MCF 10A (cell line): ENCODE measurements around the gene PARP9. TPM values are rescaled to one million over a fixed set of nuclear protein-coding genes. Genes with fewer than 3 reads are reported as not detected.
A peak's percentile ranks its signal among the peaks of the same experiment; 100 is the strongest.

Source experiments
- BruUV-seq: library from RNA; stranded (reverse); fragments of 400-500 nt; replicated peaks from 2 replicates; lab custom pipeline; 2021; lab: Mats Ljungman, UMichigan
- CTCF ChIA-PET: fragments of 300-600 bp; sonication (Branson Sonifier 250); formaldehyde crosslinking; extraction: SDS; loops from one replicate; lab custom pipeline; 2021; ENCODE audit warnings: antibody characterized with exemption, inconsistent platforms; lab: Yijun Ruan, JAX
- POLR2A ChIA-PET: fragments of 300-600, 350-650 bp; sonication (Branson Sonifier 250); formaldehyde crosslinking; extraction: SDS; loops from one replicate; lab custom pipeline; 2020; ENCODE audit warnings: antibody characterized with exemption, inconsistent platforms; lab: Yijun Ruan, JAX
- DNase-seq: peaks from one replicate; pipeline ENCODE4 v3.0.0-alpha.2; 2018; ENCODE audit not compliant: unreplicated experiment
- H3K27ac Mint-ChIP-seq: one replicate; pipeline ENCODE4 v1.8.0; 2022; ENCODE audit warnings: mild to moderate bottlenecking, low read depth, mixed read lengths; ENCODE audit not compliant: unreplicated experiment
- H3K27me3 Mint-ChIP-seq: one replicate; pipeline ENCODE4 v1.8.0; 2022; ENCODE audit warnings: mixed read lengths; ENCODE audit not compliant: insufficient read depth, unreplicated experiment
- H3K36me3 Mint-ChIP-seq: one replicate; pipeline ENCODE4 v1.8.0; 2022; ENCODE audit warnings: mild to moderate bottlenecking, moderate library complexity, mixed read lengths; ENCODE audit not compliant: insufficient read depth, unreplicated experiment
- H3K4me1 Mint-ChIP-seq: one replicate; pipeline ENCODE4 v1.8.0; 2022; ENCODE audit warnings: mixed read lengths; ENCODE audit not compliant: insufficient read depth, unreplicated experiment
- H3K4me3 Mint-ChIP-seq: one replicate; pipeline ENCODE4 v1.8.0; 2022; ENCODE audit warnings: mild to moderate bottlenecking, moderate library complexity, mixed read lengths; ENCODE audit not compliant: unreplicated experiment
- H3K9me3 Mint-ChIP-seq: one replicate; pipeline ENCODE4 v1.8.0; 2022; ENCODE audit warnings: mixed read lengths; ENCODE audit not compliant: unreplicated experiment
- intact Hi-C: fragments of 100-400 bp; cut with micrococcal nuclease; formaldehyde crosslinking; loops from 2 replicates; pipeline ENCODE4 v1.14.1; 2022
- total RNA-seq: library from RNA; stranded (reverse); gene quantifications from 2 replicates; pipeline ENCODE4 v1.2.3, GENCODE V29; 2022
- TF ChIP-seq, protein P1 (sequence below): fragments of 200-600 bp; IDR thresholded peaks from one replicate; pipeline ENCODE4 v1.8.0; 2022; ENCODE audit warnings: antibody characterized with exemption, mild to moderate bottlenecking; ENCODE audit not compliant: unreplicated experiment

Gene PARP9
- total RNA-seq, 1 experiment from 2014 or later: 6.3 TPM

DNA sequence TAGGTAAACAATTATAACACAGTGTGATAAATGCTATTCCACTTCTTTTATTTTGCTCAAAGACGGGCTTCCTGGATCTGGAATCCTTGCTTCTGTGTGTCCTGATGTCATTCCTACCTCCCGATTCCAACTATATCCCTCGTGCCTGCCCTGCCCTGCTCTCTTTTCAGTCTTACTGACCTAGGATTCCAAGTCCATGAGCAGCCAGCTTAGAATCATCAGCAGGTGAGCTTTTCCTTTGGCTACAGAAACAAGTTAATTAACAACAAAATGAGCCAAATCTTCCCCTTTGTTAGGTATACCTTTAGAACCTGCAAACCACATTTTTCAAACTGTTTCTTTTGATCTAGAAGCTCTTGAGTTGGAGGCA lies 27.5 kb downstream of the PARP9 start:
- TF ChIP-seq, protein P1, sequence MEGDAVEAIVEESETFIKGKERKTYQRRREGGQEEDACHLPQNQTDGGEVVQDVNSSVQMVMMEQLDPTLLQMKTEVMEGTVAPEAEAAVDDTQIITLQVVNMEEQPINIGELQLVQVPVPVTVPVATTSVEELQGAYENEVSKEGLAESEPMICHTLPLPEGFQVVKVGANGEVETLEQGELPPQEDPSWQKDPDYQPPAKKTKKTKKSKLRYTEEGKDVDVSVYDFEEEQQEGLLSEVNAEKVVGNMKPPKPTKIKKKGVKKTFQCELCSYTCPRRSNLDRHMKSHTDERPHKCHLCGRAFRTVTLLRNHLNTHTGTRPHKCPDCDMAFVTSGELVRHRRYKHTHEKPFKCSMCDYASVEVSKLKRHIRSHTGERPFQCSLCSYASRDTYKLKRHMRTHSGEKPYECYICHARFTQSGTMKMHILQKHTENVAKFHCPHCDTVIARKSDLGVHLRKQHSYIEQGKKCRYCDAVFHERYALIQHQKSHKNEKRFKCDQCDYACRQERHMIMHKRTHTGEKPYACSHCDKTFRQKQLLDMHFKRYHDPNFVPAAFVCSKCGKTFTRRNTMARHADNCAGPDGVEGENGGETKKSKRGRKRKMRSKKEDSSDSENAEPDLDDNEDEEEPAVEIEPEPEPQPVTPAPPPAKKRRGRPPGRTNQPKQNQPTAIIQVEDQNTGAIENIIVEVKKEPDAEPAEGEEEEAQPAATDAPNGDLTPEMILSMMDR: no peak
- no peak overlapping the region for H3K4me3 Mint-ChIP-seq
- POLR2A ChIA-PET: interaction anchor here (1.0 to 1.6 kb wide), 2 partner anchors 9 to 11 kb away, joined by 3 to 4 read pairs; no protein-coding TSS in a partner anchor
- H3K36me3 Mint-ChIP-seq: peaks cover 40% of the 10 kb centered on the region
- no peak overlapping the region for H3K27ac Mint-ChIP-seq
- CTCF ChIA-PET: interaction anchor here (0.7 to 1.3 kb wide), 5 partner anchors 12 to 141 kb away, joined by 3 to 4 read pairs (median 3); no protein-coding TSS in a partner anchor
- no peaks in the 10 kb centered on the region for H3K9me3 Mint-ChIP-seq
- intact Hi-C loops: no loop called here
- peaks cover 34% of the 10 kb centered on the region for H3K4me1 Mint-ChIP-seq
- no peak for DNase-seq
- no peaks in the 10 kb centered on the region for H3K27me3 Mint-ChIP-seq
- no TSS peak for BruUV-seq

DNA sequence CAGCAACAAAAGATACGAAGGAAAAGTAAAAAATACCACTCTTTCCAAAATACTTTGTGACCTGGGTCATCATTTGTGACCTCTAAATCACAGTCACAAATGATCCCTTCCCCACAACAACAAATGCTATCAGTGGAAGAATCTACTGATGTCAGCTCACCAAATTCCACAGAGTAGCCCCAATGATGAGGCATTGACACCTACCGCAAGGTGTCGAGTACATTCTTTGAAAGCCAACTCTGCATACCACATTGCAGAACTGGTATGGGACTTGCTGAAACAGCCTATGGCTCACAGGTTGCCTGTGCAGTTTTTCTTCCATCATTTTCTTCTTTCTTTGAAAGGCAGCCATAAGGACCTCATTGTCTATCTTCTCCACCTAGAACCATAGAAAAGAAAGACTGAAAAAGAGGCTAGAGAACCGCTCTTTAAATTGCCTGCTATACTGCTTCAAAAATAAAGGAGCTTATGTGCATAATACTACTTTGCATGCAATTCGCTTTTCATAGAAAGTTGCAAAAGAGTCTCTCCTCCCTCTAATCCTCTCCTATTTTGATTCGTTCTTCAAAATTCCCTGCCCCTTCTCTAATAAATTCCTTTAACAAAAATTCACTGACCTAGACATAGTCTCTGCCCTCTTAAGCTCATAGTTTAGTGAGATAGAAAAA lies 28.0 kb downstream of the PARP9 start:
- ChIA-PET CTCF (interaction anchor here (0.7 to 1.3 kb wide), 5 partner anchors 13 to 143 kb away, joined by 3 to 4 read pairs (median 3); no protein-coding TSS in a partner anchor), POLR2A (interaction anchor here (1.0 to 1.6 kb wide), 2 partner anchors 10 kb away, joined by 3 to 4 read pairs; no protein-coding TSS in a partner anchor)
- Mint-ChIP-seq H3K4me3 (no peak overlapping the region), H3K9me3 (no peaks in the 10 kb centered on the region), H3K27me3 (no peaks in the 10 kb centered on the region), H3K4me1 (peaks cover 34% of the 10 kb centered on the region), H3K36me3 (peaks cover 40% of the 10 kb centered on the region), H3K27ac (no peak overlapping the region)
- intact Hi-C loops: no loop called here
- TF ChIP-seq, protein P1: no peak
- no TSS peak for BruUV-seq
- DNase-seq: no peak

DNA sequence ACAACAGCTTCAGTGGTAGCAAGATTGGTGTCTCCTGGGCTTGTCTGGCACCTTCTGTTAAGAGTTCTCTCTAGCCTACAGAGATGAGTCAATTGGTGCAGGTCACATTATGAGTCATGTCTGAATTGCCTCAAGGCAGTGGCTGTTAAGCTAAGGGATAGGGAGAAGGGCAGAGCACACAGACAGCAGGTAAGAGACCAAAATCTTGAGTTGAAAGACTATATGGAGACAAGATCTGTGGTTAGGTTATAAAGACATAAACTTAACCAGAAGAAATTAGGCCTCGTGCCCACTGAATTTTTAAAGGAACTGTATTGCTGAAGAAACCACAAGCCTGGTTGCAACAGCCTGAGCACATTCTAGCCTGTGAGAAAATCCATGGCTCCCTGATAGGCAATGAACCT lies 30.2 kb downstream of the PARP9 start:
- H3K9me3 Mint-ChIP-seq: no peaks in the 10 kb centered on the region
- peak; percentile 98 for DNase-seq
- no peaks in the 10 kb centered on the region for H3K27me3 Mint-ChIP-seq
- BruUV-seq: no TSS peak
- CTCF ChIA-PET: interaction anchor here (0.6 to 1.5 kb wide), 4 partner anchors 14 to 145 kb away, joined by 3 to 11 read pairs (median 3); no protein-coding TSS in a partner anchor
- peaks cover 28% of the 10 kb centered on the region for H3K4me1 Mint-ChIP-seq
- intact Hi-C loops: no loop called here
- POLR2A ChIA-PET: interaction anchor here (0.7 to 2.1 kb wide), 16 partner anchors 9 to 437 kb away, joined by 3 to 16 read pairs (median 4); partner anchors contain the start of genes DTX3L, KPNA1, PARP9 and WDR5B
- TF ChIP-seq, protein P1: no peak
- H3K4me3 Mint-ChIP-seq: no peak overlapping the region
- peaks cover 35% of the 10 kb centered on the region for H3K36me3 Mint-ChIP-seq
- H3K27ac Mint-ChIP-seq: peak overlapping the region; percentile 21

DNA sequence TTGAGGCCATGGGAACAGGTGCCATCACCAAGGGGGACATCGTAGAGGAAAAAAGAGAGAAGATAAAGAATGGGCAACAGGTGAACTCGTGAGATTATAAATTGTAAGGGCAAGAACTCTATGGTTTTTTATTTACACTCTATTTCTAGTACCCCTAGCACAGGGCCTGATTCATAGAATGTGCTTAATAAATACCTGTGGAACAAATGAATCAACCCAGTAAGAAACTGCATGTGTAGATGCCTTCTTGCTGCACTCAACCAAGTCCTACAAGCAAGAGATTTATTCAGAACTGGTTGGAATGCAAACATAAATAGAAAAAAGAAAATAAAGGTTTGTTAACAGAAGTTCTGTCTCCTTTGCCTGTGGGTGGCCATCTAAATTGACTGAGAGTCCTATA lies 30.6 kb downstream of the PARP9 start:
- Mint-ChIP-seq H3K27ac (peak overlapping the region; percentile 21), H3K4me1 (peaks cover 26% of the 10 kb centered on the region), H3K4me3 (no peak overlapping the region), H3K36me3 (peaks cover 35% of the 10 kb centered on the region), H3K27me3 (no peaks in the 10 kb centered on the region), H3K9me3 (no peaks in the 10 kb centered on the region)
- TF ChIP-seq, protein P1: no peak
- ChIA-PET CTCF (interaction anchor here (0.6 to 1.5 kb wide), 3 partner anchors 13 to 49 kb away, joined by 3 read pairs; no protein-coding TSS in a partner anchor), POLR2A (interaction anchor here (0.7 to 2.1 kb wide), 15 partner anchors 9 to 146 kb away, joined by 3 to 16 read pairs (median 5); partner anchors contain the start of genes DTX3L, KPNA1, PARP9 and WDR5B)
- no TSS peak for BruUV-seq
- intact Hi-C loops: no loop called here
- no peak for DNase-seq
